ENCODE measurements around the gene UBE3D.
"Not testable (repeated sequence)": the region's sequence is repeated elsewhere in the genome, so short reads cannot be mapped to it uniquely, and the experiment has no call there.

The UBE3D gene

GRCh38 chr6:83057705-83058321 lies 7.8 kb downstream of the UBE3D start:
- no peak overlapping the region for H3K4me3 ChIP-seq

GRCh38 chr6:83055366-83055964 lies 10.2 kb downstream of the UBE3D start:
- Histone ChIP-seq H3K27ac (no peak overlapping the region), H3K4me3 (no peak overlapping the region)

More at GRCh38 chr6:83057705-83058321, 7.8 kb downstream of the UBE3D start:
- no peak overlapping the region for H3K27ac ChIP-seq

- H3K4me3 ChIP-seq = no peak overlapping the region
- H3K27ac ChIP-seq = no peak overlapping the region
These were observed 12.0 kb downstream of the UBE3D start for GRCh38 chr6:83053678-83054077.

GRCh38 chr6:83051377-83052172 lies 14.1 kb downstream of the UBE3D start:
- Histone ChIP-seq H3K4me3 (no peak overlapping the region), H3K27ac (no peak overlapping the region)

GRCh38 chr6:83047065-83047754 lies 18.4 kb downstream of the UBE3D start:
- Histone ChIP-seq H3K4me3 (no peak overlapping the region), H3K27ac (no peak overlapping the region)

- H3K4me3 ChIP-seq = no peak overlapping the region
- no peak overlapping the region for H3K27ac ChIP-seq
These were observed 21.4 kb downstream of the UBE3D start for GRCh38 chr6:83044091-83044768.

- H3K27ac ChIP-seq = no peak overlapping the region
- H3K4me3 ChIP-seq = no peak overlapping the region
These were observed 23.1 kb downstream of the UBE3D start for GRCh38 chr6:83042467-83043053.

GRCh38 chr6:83038246-83038645 lies 27.4 kb downstream of the UBE3D start:
- H3K4me3 ChIP-seq = no peak overlapping the region
- no peak overlapping the region for H3K27ac ChIP-seq

- H3K4me3 ChIP-seq = no peak overlapping the region
- no peak overlapping the region for H3K27ac ChIP-seq
These were observed 34.0 kb downstream of the UBE3D start for GRCh38 chr6:83031689-83032088.

- H3K4me3 ChIP-seq = no peak overlapping the region
- no peak overlapping the region for H3K27ac ChIP-seq
These were observed 45.9 kb downstream of the UBE3D start for GRCh38 chr6:83019741-83020140.

- H3K4me3 ChIP-seq = not testable (repeated sequence)
These were observed 54.5 kb downstream of the UBE3D start for GRCh38 chr6:83011131-83011530.

GRCh38 chr6:83008626-83009025 lies 57.0 kb downstream of the UBE3D start:
- H3K27ac ChIP-seq = no peak overlapping the region

More at GRCh38 chr6:83011131-83011530, 54.5 kb downstream of the UBE3D start:
- not testable (repeated sequence) for H3K27ac ChIP-seq

GRCh38 chr6:83006270-83006905 lies 59.3 kb downstream of the UBE3D start:
- Histone ChIP-seq H3K27ac (no peak overlapping the region), H3K4me3 (no peak overlapping the region)

More at GRCh38 chr6:83008626-83009025, 57.0 kb downstream of the UBE3D start:
- H3K4me3 ChIP-seq = no peak overlapping the region

- H3K4me3 ChIP-seq = no peak overlapping the region
- no peak overlapping the region for H3K27ac ChIP-seq
These were observed 69.5 kb downstream of the UBE3D start for GRCh38 chr6:82996156-82996555.

GRCh38 chr6:82995066-82995465 lies 70.6 kb downstream of the UBE3D start:
- no peak overlapping the region for H3K27ac ChIP-seq
- no peak overlapping the region for H3K4me3 ChIP-seq

- H3K4me3 ChIP-seq = no peak overlapping the region
These were observed 75.8 kb downstream of the UBE3D start for GRCh38 chr6:82989736-82990290.

GRCh38 chr6:82988930-82989351 lies 76.7 kb downstream of the UBE3D start:
- Histone ChIP-seq H3K4me3 (no peak overlapping the region), H3K27ac (peak overlapping the region in 1 of 21 experiments; percentile 16)

More at GRCh38 chr6:82989736-82990290, 75.8 kb downstream of the UBE3D start:
- H3K27ac ChIP-seq = peak overlapping the region in 1 of 21 experiments; percentile 10

GRCh38 chr6:82987951-82988350 lies 77.7 kb downstream of the UBE3D start:
- Histone ChIP-seq H3K4me3 (no peak overlapping the region), H3K27ac (no peak overlapping the region)

Measured in skin epidermis (tissue), 12 donors.